GM12874 (cell line): ENCODE data around the gene SQSTM1.

Source experiments
- TF ChIP-seq, protein P1 (sequence below): IDR thresholded peaks from 2 replicates; pipeline ENCODE4 v1.5.1; 2011; ENCODE audit warnings: low read depth, mild to moderate bottlenecking, control low read depth, low read length, moderate library complexity; ENCODE audit not compliant: insufficient read depth

Gene SQSTM1

DNA sequence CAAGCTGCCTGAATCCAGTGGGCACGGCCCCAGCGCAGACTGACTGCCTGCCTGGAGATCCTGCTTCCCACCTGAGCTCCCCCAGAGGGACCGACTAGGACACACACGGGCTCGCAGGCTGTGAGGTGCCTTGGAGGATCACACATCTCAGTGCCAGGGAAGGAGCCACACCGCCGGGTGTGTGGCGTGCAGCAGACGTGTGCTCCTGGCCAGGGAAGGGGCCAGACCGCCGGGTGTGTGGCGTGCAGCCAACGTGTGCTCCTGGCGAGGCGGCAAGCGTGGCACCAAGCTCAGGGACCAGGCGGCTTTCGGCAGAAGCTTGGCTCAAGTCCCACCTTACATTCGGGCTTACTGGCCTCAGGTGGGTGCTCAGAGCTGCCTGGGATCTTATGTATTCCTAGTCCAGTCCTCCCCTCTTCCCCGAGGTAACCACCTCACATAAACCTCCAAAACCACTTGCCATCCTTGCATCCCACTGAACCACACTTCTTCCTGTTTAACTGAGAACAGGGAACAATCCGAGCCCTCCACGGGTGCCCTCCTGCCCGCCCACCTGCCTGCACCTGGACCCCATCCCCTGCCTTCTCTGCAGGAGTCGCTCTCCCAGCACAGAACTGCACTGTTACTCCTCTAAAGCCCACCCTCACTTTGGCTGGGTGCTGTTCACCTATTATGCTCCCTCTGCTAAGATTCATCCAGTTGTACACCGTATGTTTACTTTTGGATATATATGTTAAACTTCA lies 60.3 kb downstream of the SQSTM1 start:
- TF ChIP-seq, protein P1, sequence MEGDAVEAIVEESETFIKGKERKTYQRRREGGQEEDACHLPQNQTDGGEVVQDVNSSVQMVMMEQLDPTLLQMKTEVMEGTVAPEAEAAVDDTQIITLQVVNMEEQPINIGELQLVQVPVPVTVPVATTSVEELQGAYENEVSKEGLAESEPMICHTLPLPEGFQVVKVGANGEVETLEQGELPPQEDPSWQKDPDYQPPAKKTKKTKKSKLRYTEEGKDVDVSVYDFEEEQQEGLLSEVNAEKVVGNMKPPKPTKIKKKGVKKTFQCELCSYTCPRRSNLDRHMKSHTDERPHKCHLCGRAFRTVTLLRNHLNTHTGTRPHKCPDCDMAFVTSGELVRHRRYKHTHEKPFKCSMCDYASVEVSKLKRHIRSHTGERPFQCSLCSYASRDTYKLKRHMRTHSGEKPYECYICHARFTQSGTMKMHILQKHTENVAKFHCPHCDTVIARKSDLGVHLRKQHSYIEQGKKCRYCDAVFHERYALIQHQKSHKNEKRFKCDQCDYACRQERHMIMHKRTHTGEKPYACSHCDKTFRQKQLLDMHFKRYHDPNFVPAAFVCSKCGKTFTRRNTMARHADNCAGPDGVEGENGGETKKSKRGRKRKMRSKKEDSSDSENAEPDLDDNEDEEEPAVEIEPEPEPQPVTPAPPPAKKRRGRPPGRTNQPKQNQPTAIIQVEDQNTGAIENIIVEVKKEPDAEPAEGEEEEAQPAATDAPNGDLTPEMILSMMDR = no peak

DNA sequence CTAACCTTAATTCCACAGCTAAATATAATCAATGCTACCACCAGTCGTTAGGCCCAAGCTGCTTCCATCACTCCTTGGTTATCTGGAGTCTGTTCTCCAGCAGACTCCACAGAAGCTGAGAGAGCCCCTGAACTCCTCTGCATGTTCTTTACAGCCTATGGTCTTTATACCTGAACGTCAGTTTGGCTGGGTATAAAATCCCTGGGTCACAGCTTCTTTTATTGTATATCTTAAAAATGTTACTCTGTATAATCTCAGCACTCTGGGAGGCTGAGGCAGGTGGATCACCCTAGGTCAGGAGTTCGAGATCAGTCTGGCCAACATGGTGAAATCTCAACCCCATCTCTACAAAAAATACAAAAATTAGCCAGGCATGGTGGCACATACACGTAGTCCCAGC lies 61.6 kb downstream of the SQSTM1 start:
- TF ChIP-seq, protein P1 = no peak

DNA sequence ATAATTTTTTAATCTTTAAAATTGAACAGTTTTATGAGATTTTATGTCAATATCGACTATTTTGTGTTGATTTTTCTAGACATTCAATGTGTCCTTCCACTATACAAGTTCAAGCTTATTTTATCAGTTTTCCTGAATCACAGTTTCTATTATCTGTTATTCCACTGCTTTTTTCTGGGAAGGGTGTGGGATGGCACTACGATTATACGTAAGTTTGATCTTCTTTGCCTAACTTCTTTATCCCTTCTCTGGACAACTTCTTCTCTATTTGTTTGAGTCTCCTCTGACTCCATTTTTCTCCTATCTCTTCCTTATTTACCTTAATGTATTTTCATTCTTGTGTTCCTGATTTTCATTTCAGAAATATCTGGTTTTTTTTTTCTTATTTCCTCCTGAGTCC lies 62.5 kb downstream of the SQSTM1 start:
- TF ChIP-seq, protein P1 = no peak

DNA sequence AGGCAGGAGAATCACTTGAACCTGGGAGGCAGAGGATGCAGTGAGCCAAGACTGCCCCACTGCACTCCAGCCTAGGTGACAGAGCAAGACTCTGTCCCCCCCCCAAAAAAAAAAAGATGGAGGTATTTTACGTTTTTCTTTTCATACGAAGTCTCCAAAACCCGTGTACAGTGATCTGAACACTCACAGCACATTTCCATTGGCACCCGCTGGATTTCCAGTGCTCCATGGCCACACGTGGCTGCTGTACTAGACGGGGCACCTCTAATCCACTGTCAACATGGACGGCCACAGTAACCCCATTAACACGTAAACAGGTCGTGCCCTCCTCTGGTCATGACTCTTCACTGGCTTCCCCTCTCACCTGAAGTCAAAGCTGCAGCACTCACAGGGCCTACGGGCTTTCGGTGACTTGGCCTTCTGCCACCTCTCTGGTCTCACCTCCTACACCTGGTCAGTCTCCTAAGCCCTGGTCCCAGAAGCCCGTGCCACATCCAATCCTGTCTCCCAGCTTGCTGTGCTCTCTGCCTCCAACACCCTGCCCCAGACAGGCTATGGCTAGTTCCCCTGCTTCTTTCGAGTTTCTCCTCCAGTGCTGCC lies 64.9 kb downstream of the SQSTM1 start:
- TF ChIP-seq, protein P1 = no peak

DNA sequence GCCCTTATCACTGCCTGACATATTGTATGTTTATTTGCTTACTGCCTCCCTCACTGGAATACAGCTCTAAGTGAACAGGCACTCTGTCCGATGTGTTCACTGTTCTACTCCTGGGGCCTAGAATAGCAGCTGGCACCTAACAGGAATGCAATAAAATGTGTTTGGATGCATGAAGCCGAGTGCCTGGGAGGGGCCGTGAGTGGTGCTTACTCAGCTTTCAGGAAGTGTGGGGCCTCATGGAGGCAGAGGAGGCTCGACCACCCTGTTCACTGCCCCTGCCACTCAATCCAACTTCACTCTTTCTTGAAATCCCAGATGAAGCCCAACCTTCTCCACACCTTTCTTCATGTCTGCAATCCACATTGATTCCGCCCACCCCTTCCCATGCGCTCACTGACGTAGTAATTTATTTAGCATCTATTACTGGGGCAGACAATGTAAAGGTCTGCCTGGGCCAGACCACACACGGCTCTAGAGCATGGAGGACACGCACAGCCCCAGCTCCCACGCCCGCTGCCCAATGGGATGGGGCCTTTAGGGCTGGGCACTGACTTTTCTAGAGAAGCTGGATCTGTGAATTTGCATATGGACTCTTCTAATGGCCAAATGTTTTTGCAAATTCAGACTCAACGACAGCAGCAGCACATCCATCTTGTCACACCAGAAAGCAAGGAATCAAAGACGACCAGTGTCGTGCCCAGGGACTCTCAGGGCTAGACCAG lies 65.6 kb downstream of the SQSTM1 start:
- TF ChIP-seq, protein P1 = no peak

DNA sequence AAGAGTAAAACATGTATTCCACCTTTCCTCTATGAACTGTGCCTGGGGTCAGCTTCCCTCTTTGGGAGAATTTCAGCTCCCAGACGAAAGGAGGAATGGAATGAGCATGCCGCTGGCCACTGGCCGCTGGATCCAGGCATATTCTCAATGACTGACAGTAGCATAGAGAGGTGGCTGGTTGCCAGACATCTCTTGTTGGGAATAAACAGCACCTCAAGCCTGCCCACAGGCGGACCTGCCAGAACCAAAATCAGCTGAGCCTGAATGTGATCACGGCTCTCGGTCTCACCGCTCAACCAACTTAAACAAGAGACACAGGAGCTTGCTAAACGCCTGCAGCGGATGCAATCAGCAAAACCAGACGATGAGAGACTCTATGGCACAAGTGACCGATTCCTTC lies 66.4 kb downstream of the SQSTM1 start:
- TF ChIP-seq, protein P1 = no peak
